Measurements from ENCODE around the gene GDI1. TPM values are rescaled to one million over a fixed set of nuclear protein-coding genes. Genes with fewer than 3 reads are reported as not detected.
A peak's percentile ranks its signal among the peaks of the same experiment; 100 is the strongest.

GDI1 gene
- total RNA-seq, 1 donor from 2014 or later, result 192 TPM

DNA sequence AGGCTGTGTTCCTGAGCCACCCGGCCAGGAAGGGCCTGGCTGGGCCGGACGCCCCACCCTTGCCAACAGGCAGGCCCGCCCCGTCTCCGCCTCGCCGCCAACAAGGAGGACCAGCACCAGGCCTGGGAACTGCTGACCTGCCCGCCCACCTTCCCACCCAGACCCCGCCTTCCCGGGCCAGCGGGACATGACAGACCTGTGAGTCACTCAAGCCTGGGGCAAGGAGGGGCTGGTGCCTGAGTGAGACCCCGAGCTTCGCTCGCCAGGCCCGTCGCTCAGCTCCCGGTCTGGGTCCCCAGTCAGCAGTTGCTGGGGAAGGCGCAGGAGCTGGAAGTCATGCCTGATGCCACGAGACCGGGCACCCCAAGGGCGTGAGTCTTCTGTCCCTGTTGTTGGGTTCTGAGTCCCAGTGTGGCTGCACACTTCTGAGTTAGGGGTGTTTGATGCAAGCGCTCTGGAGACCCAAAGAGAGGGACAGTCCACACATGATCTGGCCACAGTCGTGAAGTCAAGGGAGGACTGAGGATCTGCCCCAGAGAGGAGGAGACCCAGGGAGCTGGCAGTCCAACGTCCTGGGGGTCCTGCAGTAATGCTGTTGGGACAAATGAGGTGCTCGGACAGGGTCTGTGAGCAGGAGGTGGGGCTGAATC lies 27.6 kb upstream of the GDI1 start, which contains the start of gene DNASE1L1:
Gene DNASE1L1 (minus strand): TSS at position 33 of the 650 bp plus-strand sequence. CDS start 3,686 bp downstream, outside the sequence.
- peak; percentile 5 for DNase-seq

DNA sequence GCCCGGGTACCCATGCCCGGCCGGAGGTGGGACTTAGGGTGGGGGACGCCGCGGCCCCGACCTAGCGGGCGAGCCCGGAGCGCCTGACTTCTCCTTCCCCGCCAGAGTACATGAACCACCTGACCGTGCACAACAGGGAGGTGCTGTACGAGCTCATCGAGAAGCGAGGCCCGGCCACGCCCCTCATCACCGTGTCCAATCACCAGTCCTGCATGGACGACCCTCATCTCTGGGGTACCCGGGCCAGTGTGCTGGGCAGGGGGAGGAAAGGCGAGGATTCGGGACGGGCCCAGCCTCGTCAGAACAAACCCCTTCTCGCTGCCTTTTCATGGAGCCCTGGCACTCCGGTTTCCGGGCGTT lies 25.0 kb upstream of the GDI1 start:
- DNase-seq, result no peak

DNA sequence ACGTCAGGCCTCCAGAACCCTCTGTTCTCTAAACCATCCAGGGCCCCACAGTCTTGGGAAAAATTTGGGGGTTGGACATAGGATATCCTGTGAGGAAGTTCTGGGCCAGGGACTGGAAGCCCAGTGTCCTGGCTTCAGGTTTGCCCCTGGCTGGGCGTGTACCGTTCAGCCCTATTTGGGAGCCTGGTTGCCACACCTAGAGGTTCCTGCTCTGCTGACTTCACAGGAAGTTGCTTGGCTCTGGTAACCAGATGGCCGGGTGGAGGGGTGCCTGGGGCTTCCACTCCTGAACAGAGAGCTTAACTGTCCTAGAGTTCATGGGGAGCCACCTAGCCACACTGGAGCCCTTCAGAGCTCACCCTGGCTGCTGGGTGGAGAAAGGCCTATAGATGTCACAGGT lies 24.5 kb upstream of the GDI1 start:
- DNase-seq, result no peak

DNA sequence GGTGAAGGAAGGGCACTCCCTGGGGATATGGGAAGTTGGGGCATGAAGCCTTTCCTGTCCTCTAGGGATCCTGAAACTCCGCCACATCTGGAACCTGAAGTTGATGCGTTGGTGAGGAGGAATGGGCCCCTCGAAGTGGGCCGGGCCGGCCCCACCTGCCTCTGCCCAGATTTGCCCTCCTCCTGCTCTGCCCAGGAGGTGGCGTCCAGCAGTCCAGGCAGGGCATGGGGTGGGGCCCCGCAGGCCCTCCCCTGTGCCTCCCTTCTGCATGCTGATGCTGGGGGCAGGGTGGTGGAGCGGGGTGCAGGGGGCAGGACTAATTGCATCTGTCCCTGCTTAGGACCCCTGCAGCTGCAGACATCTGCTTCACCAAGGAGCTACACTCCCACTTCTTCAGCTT lies 23.8 kb upstream of the GDI1 start:
- no peak for DNase-seq

DNA sequence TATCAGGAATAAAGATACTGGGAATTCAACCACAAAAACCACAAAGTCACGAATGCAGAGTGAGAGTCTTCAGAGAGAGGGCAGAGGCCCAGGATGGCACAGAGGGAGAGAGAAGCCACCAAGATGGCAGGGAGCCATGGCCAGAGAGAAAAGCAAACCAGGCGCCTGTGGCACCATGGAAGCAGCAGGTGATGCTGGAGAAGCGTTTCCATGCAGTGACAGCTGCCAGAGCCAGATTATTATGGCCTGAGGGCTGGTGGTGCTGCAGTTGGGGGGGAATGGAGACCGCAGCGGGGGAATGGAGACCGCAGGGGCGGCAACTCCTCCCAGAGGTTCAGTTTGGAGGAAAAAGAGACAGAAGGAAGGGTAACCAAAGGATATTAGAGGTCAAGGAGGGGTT lies 19.8 kb upstream of the GDI1 start:
- DNase-seq, result no peak

DNA sequence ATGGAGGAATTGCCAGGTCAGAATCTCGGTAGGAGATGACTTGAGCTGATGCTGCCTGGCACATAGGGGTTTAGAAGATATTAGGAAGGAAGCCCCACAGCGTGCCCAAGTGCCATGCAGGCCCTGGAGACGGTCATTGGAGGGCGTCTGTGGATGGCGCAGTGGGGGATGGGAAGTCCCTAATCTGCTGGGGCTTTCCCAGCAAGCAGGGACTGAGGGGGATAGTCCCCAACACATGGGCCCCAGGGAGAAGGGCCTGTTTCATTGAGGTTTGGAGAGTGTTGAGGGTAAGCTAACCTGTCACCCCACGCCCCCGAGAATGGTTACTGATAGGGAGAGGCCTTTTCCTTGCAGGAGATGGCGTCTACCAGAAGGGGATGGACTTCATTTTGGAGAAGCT lies 17.8 kb upstream of the GDI1 start:
- DNase-seq, result no peak

DNA sequence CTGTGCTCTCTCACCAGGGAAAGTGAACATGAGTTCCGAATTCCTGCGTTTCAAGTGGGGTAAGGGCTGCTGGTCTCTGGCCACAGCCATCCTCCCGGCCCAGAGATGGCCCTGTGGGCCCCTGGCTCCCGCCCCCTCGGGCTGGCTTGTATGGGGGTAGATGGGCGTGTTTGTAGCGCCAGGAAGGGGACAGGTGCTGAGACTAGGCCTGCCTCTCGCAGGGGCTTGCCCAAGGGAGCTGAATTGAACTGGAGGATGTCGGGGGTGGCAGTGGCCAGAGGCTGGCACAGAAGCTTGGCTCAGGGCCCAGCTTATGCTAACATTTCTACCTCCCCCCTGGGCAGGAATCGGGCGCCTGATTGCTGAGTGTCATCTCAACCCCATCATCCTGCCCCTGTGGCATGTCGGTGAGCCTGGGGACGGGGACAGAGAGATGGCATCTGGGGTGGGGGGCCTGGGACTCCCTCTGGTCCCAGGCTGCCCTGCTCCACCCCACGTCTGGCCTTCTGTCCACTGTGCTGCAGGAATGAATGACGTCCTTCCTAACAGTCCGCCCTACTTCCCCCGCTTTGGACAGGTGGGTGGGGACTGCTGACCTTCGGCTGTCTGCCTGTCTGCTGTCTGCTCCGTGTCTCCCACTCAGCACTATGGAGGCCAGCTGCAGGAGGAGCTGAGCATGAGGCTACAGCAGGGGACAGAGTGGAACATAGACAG lies 17.1 kb upstream of the GDI1 start:
- DNase-seq, result no peak

DNA sequence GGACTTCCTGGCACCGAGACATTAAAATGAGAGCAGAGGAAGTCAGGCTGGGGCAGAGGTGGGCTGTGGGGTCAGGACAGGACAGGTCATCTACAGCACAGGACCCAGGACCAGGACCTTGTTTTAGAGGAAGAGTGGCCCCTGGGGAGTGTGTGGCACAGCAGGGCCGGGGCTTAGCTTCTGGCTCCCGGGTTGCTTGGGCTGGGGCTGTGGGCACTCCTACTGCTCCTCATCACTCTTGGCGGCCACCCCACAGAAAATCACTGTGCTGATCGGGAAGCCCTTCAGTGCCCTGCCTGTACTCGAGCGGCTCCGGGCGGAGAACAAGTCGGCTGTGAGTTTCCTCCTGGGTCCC lies 16.6 kb upstream of the GDI1 start:
- DNase-seq, result no peak

DNA sequence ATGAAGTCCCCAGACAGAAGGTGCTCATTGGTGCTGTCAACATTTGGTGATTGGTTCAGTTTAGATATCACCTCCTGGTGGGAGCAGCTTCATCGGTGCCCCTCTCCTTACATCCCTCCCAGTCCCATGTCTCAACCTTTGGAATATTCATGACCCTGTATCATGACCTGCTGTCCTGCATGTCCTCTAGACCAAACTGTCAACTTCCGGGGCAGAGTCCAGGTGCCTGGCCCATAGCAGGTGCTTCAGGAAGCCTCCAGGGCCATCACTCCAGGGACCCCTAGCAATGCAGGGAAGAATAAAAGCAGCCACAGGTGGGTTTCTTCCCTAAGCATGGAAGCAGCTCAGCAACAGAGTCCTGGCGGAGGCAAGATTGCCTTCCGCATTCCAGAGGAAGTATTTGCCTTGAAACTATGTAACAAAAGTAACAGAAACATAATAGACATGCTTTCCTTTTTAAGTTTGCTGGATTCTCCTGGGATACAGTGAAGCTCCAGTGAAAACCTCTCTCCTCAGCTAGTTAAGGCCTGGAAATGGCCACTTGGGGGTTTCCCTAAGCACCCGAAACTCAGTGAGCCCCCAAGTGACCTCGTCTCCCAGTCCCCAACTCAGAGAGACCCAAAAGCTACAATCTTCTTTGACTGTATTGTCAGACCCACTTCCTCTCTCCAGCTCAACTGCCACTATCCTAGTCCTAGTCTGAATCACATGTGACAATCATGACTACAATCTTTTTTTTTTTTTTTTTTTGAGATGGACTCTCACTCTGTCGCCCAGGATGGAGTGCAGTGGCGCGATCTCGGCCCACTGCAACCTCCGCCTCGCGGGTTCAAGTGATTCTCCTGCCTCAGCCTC lies 9.8 kb upstream of the GDI1 start:
- no peak for DNase-seq

DNA sequence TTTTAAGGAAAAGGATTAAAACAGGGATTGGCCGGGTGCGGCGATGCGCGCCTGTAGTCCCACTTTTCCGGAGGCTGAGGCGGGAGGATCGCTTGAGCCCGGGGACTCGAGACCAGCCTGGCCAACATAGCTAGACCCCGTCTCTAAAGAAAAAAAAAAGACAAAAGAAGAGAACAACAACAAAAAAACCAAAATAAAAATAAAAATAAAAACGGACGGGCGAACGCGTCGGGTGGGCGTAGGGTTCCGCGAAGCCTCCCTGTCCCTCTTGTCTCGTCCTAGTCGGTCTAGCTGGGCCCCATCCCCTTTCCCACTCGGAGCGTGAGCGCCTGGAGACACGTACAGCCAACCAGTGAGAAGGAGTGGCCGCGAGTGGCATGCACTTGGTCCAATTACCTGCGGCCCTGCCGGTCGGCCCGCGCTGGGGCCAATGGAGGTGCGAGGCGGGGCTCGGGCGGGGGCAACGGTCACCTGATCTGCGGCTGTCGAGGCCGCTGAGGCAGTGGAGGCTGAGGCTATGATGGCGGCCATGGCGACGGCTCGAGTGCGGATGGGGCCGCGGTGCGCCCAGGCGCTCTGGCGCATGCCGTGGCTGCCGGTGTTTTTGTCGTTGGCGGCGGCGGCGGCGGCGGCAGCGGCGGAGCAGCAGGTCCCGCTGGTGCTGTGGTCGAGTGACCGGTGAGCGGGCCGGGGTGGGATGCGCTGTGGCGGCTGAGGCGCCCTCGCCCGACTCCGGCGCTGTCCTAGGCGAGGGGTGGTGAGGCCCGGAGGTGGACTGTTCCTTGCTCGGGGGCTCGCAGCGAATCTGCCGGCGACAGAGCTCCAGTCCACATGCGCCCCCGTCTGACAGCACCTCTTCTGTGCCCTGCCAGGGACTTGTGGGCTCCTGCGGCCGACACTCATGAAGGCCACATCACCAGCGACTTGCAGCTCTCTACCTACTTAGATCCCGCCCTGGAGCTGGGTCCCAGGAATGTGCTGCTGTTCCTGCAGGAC lies 8.5 kb upstream of the GDI1 start, which contains the start of gene ATP6AP1:
Gene ATP6AP1 (plus strand): TSS at position 502 of the 996 bp plus-strand sequence. CDS start 16 bp downstream, at position 518.
- DNase-seq, result peak; percentile 83

DNA sequence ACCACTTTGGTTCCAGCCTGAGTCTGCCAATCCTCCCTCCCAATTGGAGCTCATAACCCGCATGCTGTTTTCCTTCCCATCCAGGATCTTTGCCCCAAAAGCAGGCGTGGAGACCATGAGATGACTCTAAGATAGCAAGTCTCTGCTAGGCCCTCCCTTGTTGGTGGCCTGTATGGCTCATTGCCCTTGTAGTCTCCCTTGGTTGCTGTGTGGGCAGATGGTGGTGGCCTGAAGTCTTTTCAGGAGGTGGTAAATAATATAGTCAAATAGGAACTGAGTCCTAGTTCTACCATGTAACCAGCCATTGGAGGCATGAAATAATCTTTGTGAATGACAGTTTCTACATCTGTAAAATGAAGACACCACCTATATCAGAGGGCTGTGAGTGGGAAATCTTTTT lies 7.2 kb upstream of the GDI1 start:
- DNase-seq, result no peak

DNA sequence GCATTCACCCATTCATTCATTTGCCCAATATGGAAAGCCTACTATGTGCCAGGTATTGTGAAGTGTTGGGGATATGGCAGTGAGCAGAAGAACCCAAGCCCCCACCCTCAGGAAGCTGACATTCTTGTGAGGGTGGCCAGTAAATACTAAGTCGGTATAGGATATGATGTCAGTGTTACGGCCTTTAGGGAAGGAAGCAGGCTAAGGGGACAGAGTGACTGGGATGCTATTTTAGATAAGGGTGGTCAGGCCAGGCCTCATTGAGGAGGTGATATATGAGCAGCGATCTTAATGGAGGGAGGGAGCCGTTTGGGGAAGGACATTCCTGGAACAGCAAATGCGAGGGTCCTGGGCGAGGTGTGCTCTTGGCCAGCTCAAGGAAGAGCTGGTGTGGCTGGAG lies 6.5 kb upstream of the GDI1 start:
- DNase-seq, result no peak

DNA sequence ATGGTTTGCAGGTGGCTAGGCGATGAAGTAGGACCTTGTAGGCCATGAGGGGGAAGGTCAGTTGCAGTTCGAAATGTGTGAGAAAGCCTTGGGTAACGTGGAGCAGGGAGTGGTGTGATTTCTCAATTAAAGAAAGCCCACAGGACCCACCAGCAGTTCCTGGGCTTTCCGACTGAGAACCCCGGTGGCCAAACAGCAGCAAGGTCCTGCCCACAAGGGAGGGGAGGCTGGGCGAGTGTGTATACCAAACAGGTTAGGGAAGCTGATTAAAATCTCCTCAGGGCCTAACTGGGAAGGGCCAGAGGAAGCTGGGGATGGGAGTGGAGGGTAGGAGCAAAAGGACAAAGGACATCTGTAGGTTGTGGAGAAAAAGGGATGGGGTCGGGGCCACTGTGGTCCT lies 6.0 kb upstream of the GDI1 start:
- DNase-seq, result no peak

DNA sequence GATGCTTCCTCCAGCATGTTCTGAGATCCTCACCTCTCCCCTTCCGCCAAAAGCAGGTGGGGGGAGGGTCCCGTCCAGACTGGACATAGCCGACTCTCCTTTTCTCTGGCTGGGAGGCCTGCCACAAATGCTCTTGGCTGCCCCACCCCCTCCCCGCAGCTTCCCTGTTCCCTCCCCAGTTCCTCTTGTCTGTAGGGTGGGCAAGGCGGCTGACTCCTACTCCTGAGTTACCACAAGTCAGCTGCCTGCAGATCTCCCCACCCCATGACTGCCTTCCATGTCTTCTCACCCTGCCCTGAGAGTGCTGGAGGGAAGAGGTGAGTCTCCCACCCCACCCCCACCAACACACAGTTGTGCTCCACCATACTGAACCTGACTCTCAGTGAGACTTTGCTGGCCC lies 5.6 kb upstream of the GDI1 start:
- no peak for DNase-seq

DNA sequence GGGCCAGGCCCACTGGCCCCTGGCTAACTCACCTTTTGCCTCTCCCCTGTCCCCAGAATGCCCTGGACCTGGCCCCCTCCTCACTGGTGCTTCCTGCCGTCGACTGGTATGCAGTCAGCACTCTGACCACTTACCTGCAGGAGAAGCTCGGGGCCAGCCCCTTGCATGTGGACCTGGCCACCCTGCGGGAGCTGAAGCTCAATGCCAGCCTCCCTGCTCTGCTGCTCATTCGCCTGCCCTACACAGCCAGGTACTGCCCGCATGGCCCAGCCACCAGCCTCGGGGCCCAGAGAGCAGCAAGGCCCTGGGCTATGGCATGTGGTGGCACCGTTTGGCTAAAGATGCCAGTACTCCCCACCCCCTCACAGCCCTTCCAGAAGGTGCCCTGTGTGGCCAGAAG lies 4.7 kb upstream of the GDI1 start:
- DNase-seq, result no peak

DNA sequence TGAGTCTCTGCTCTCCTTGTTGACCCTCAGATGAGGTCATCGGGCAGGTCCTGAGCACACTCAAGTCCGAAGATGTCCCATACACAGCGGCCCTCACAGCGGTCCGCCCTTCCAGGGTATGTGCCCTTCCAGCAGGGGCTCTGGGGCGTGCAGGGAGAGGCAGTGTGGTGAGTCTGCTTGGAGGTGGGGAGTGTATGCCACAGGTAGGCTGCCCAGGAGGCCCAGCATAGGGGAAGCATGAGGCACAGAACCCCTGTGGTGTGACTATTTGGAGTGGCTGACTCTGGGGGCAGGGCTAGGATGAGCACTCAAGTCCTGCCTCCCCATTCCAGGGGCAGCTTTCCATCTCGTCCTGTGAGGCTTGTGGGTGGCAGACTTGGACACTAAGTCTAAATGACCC lies 3.3 kb upstream of the GDI1 start:
- no peak for DNase-seq

DNA sequence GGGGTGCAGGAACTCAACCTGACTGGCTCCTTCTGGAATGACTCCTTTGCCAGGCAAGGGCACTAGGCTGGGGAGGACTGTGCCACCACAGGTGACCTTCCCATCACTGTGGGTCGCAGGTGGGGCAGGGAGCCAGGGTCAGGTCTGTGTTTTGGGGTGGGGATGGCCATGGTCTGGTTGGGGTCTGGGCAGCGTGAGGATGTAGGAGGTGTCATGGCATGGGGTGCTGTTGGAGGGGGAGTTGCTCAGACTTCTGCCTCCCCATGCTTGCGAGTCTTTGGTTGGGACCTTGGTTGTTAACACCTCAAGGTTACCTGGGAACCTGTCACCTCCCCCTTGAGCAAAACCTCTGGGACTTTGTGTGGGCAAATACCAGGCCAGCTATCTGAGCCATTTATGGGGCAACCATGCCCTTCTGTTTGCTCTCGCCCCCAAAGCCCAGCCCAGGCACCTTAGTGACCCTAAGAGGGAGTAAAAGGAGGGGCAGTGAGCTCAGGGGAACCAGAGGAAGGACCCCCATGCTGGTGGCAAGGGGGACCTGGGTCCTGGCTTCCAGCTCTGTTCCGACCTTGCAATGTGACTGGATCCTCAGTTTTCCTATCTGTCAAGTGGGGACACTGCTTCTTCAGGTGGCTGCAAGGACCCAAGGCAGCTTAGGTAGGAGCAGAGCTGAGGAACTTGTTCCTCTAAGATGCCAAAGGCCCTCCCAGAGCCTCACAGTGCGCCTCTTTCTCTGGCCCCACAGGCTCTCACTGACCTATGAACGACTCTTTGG lies 2.4 kb upstream of the GDI1 start:
- no peak for DNase-seq

DNA sequence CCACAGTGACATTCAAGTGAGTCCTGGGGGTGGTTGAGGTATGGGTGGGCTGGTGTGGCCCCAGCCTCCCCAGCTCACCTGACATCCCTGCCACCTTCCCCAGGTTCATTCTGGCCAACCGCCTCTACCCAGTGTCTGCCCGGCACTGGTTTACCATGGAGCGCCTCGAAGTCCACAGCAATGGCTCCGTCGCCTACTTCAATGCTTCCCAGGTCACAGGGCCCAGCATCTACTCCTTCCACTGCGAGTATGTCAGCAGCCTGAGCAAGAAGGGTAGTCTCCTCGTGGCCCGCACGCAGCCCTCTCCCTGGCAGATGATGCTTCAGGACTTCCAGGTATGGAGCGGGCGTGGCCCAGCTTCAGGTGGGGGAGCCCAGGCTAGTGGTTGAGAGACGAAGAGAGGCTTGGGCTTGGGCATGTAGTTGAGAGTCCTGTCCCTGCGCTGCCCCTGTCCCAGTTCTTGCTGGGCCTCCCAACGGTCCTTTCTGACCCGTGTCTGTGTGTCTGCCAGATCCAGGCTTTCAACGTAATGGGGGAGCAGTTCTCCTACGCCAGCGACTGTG lies 1.7 kb upstream of the GDI1 start:
- no peak for DNase-seq

DNA sequence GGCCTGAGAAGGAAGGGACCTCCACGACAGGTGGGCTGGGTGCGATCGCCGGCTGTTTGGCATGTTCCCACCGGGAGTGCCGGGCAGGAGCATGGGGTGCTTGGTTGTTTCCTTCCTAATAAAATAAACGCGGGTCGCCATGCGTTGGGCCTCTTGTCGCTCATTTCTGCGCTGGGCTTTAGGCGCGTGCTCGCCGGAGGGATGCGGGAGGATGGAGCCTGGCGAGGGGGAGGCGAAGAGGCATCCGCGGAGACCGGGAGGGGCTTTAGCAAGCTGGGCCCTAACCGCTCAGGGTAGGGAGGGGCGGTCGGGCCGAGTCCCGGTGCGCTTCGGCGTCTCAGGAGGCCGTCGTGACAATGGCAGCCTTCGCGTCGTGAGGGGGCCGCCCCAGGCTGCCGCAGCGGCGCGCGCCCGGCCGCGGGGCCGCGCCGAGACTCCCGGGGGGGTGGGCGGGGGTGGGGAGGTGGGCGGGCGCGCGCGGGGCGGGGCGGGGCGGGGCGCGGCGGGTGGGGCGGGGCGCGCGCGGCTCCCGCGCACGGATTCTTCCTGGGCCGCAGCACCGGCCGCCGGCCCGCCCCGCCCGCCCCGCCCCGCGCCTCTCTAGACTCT lies 476 bp upstream of the GDI1 start:
- no peak for DNase-seq

All from occipital lobe (tissue), 2 donors.